HepG2 (cell line): Measurements from ENCODE around the gene PSAP. TPM values are rescaled to one million over a fixed set of nuclear protein-coding genes. Genes with fewer than 3 reads are reported as not detected.

Source experiments
- BRCA1 ChIP-seq: sonication (generic); formaldehyde crosslinking; IDR thresholded peaks from 2 replicates; pipeline ENCODE4 v1.4.0; 2020; ENCODE audit warnings: missing genetic modification reagents
- KMT2A ChIP-seq: sonication (generic); formaldehyde crosslinking; IDR thresholded peaks from 2 replicates; pipeline ENCODE4 v1.4.0; 2020; ENCODE audit warnings: missing genetic modification reagents
- RAD51 ChIP-seq: fragments of 450-650 bp; IDR thresholded peaks from 2 replicates; pipeline ENCODE4 v1.6.1; 2016; ENCODE audit warnings: borderline replicate concordance
- SPEN ChIP-seq: sonication (generic); formaldehyde crosslinking; IDR thresholded peaks from 2 replicates; pipeline ENCODE4 v1.5.1; 2020; ENCODE audit warnings: low read depth, mild to moderate bottlenecking, missing genetic modification reagents
- ZBTB7A ChIP-seq: sonication (generic); formaldehyde crosslinking; IDR thresholded peaks from 2 replicates; pipeline ENCODE4 v1.8.0; 2022; ENCODE audit warnings: mild to moderate bottlenecking, missing genetic modification reagents
- ZFX ChIP-seq: sonication (generic); formaldehyde crosslinking; IDR thresholded peaks from 2 replicates; pipeline ENCODE4 v1.4.0; 2020; ENCODE audit warnings: mild to moderate bottlenecking, low read depth, missing genetic modification reagents, moderate library complexity
- ZKSCAN5 ChIP-seq: sonication (generic); formaldehyde crosslinking; IDR thresholded peaks from 2 replicates; pipeline ENCODE4 v1.5.1; 2020; ENCODE audit warnings: mild to moderate bottlenecking, missing genetic modification reagents
- ZKSCAN8 ChIP-seq: IDR thresholded peaks from 2 replicates; pipeline ENCODE4 v1.6.1; 2016; ENCODE audit warnings: borderline replicate concordance, missing genetic modification reagents, missing compliant biosample characterization
- ZNF136 ChIP-seq: sonication (generic); formaldehyde crosslinking; IDR thresholded peaks from 2 replicates; pipeline ENCODE4 v1.8.1; 2022; ENCODE audit warnings: low read depth, mild to moderate bottlenecking, moderate library complexity, missing genetic modification reagents
- ZNF292 ChIP-seq: sonication (generic); formaldehyde crosslinking; IDR thresholded peaks from 2 replicates; pipeline ENCODE4 v1.8.1; 2022; ENCODE audit warnings: mild to moderate bottlenecking, low read depth, missing genetic modification reagents, borderline replicate concordance
- ZNF329 ChIP-seq: sonication (generic); formaldehyde crosslinking; IDR thresholded peaks from 2 replicates; pipeline ENCODE4 v1.9.0; 2021; ENCODE audit warnings: low read depth, mild to moderate bottlenecking, missing genetic modification reagents
- ZNF431 ChIP-seq: sonication (generic); formaldehyde crosslinking; IDR thresholded peaks from 2 replicates; pipeline ENCODE4 v1.9.0; 2022; ENCODE audit warnings: missing genetic modification reagents, low read depth, mild to moderate bottlenecking, borderline replicate concordance
- ZNF772 ChIP-seq: sonication (generic); formaldehyde crosslinking; IDR thresholded peaks from 2 replicates; pipeline ENCODE4 v1.5.0; 2020; ENCODE audit warnings: mild to moderate bottlenecking, missing genetic modification reagents
- ZNF790 ChIP-seq: sonication (generic); formaldehyde crosslinking; IDR thresholded peaks from 2 replicates; pipeline ENCODE4 v1.8.0; 2022; ENCODE audit warnings: missing genetic modification reagents, mild to moderate bottlenecking, borderline replicate concordance
- polyA plus RNA-seq, 8 experiments: library from polyadenylated mRNA; depleted of rRNA in 3 of 8; stranded (reverse) in 7 of 8; unstranded in 1 of 8; fragments of >200 nt; fragmentation: Illumina TruSeq in 4 of 8; extraction: Trizol in 4 of 8; gene quantifications; 2 replicates each; pipeline versions ENCODE4 v1.2.1 to v1.2.3, GENCODE V29; 2011 to 2016; ENCODE audit warnings: low read depth in 4 of 8, missing spikeins in 1 of 8, mixed read lengths in 1 of 8; ENCODE audit not compliant: insufficient read depth in 1 of 8
- total RNA-seq, 5 experiments: library from RNA; depleted of rRNA; stranded (reverse); fragments of >200 nt; fragmentation: Illumina TruSeq; extraction: Trizol; gene quantifications; 2 replicates each; pipeline ENCODE4 v1.2.3, GENCODE V29; 2016; ENCODE audit warnings: low read depth in 1 of 5
- TF ChIP-seq, protein P1 (sequence below): sonication (generic); formaldehyde crosslinking; IDR thresholded peaks from 2 replicates; pipeline ENCODE4 v1.8.0; 2022; ENCODE audit warnings: mild to moderate bottlenecking, missing genetic modification reagents, borderline replicate concordance
- TF ChIP-seq, protein P2 (sequence below): fragments of 450-650 bp; IDR thresholded peaks from 2 replicates; pipeline ENCODE4 v1.6.1; 2016
- TF ChIP-seq, protein P3 (sequence below): sonication (generic); formaldehyde crosslinking; IDR thresholded peaks from 2 replicates; pipeline ENCODE4 v1.5.0; 2020; ENCODE audit warnings: mild to moderate bottlenecking, missing genetic modification reagents
- TF ChIP-seq, protein P4 (sequence below): sonication (generic); formaldehyde crosslinking; conservative IDR thresholded peaks from 2 replicates; pipeline ENCODE4 v1.4.0; 2020; ENCODE audit warnings: missing genetic modification reagents
- TF ChIP-seq, protein P5 (sequence below): sonication (generic); formaldehyde crosslinking; conservative IDR thresholded peaks from 2 replicates; pipeline ENCODE4 v1.4.0; 2020; ENCODE audit warnings: mild to moderate bottlenecking, missing genetic modification reagents, moderate library complexity

PSAP gene
- total and polyA plus RNA-seq, 2 of the 13 experiments (the other 11 are each of a cell fraction or from before 2014, with no cell fraction given): 323 to 643 TPM

DNA sequence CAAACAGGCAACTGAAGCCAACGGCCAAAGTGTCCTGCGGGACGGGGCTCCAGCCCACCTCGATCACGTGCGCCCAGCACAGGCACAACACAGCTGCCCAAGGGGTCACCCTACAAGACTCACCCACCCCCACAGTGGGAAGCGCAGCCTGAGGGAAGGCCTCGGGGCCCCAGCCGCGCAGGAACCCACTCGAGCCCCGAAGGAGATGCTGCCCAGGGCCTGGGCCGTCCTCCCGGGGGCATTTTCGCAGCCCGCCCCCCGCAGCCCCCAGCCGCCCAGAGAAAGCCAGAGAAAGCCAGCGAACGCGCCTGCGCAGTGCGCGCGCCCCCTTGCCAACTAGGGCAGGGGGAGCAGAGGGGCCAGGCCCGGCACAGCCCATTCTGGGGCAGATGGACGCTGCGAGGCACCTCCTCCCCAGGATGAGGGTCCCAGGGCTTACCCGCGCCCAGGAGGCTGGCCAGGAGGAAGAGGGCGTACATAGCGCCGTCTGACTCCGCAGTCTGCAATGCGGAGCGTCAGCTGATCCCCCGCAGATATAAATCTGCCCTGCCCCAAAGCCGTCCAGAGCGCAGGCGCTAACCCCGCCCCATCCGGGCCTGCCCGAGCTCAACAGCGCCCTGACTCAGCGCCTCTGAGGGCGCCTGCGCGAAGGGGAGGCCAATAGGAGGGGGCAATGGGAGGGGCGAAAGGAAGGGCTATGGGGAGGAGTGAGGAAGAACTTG, at the start of gene PSAP (continued):
- TF ChIP-seq, protein P1, sequence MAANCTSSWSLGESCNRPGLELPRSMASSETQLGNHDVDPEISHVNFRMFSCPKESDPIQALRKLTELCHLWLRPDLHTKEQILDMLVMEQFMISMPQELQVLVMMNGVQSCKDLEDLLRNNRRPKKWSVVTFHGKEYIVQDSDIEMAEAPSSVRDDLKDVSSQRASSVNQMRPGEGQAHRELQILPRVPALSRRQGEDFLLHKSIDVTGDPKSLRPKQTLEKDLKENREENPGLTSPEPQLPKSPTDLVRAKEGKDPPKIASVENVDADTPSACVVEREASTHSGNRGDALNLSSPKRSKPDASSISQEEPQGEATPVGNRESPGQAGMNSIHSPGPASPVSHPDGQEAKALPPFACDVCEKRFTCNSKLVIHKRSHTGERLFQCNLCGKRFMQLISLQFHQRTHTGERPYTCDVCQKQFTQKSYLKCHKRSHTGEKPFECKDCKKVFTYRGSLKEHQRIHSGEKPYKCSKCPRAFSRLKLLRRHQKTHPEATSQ (CRISPR knock-in tag): no peak
- peak; percentile 95 for TF ChIP-seq ZFX (CRISPR knock-in tag)
- no peak for TF ChIP-seq ZKSCAN8 (CRISPR knock-in tag)
- no peak; the same call in 1 of the 2 replicates for TF ChIP-seq ZNF136 (CRISPR knock-in tag)
- no peak for TF ChIP-seq ZNF329
- 0 out of 2 replicates have a peak, but pooled peaks have one; percentile 23 for TF ChIP-seq BRCA1 (CRISPR knock-in tag)
- 0 out of 2 replicates have a peak, but pooled peaks have one; percentile 70 for TF ChIP-seq ZKSCAN5 (CRISPR knock-in tag)
- TF ChIP-seq, protein P2, sequence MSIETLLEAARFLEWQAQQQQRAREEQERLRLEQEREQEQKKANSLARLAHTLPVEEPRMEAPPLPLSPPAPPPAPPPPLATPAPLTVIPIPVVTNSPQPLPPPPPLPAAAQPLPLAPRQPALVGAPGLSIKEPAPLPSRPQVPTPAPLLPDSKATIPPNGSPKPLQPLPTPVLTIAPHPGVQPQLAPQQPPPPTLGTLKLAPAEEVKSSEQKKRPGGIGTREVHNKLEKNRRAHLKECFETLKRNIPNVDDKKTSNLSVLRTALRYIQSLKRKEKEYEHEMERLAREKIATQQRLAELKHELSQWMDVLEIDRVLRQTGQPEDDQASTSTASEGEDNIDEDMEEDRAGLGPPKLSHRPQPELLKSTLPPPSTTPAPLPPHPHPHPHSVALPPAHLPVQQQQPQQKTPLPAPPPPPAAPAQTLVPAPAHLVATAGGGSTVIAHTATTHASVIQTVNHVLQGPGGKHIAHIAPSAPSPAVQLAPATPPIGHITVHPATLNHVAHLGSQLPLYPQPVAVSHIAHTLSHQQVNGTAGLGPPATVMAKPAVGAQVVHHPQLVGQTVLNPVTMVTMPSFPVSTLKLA: peak; percentile 59; the same call in 1 of the 2 replicates
- TF ChIP-seq, protein P3, sequence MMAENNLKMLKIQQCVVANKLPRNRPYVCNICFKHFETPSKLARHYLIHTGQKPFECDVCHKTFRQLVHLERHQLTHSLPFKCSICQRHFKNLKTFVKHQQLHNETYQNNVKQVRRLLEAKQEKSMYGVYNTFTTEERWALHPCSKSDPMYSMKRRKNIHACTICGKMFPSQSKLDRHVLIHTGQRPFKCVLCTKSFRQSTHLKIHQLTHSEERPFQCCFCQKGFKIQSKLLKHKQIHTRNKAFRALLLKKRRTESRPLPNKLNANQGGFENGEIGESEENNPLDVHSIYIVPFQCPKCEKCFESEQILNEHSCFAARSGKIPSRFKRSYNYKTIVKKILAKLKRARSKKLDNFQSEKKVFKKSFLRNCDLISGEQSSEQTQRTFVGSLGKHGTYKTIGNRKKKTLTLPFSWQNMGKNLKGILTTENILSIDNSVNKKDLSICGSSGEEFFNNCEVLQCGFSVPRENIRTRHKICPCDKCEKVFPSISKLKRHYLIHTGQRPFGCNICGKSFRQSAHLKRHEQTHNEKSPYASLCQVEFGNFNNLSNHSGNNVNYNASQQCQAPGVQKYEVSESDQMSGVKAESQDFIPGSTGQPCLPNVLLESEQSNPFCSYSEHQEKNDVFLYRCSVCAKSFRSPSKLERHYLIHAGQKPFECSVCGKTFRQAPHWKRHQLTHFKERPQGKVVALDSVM (CRISPR knock-in tag): peak; percentile 56; the same call in 1 of the 2 replicates
- no peak for TF ChIP-seq ZNF790 (CRISPR knock-in tag)
- TF ChIP-seq KMT2A: peak; percentile 77; the same call in 1 of the 2 replicates
- TF ChIP-seq ZBTB7A: peak; percentile 90
- TF ChIP-seq ZNF292 (CRISPR knock-in tag): peak; percentile 73; the same call in 1 of the 2 replicates
- TF ChIP-seq RAD51: no peak
- TF ChIP-seq, protein P4, sequence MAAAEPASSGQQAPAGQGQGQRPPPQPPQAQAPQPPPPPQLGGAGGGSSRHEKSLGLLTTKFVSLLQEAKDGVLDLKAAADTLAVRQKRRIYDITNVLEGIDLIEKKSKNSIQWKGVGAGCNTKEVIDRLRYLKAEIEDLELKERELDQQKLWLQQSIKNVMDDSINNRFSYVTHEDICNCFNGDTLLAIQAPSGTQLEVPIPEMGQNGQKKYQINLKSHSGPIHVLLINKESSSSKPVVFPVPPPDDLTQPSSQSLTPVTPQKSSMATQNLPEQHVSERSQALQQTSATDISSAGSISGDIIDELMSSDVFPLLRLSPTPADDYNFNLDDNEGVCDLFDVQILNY: peak; percentile 59; the same call in 1 of the 2 replicates
- TF ChIP-seq ZNF772 (CRISPR knock-in tag): peak; percentile 84
- peak; percentile 83 for TF ChIP-seq SPEN
- 0 out of 2 replicates have a peak, but pooled peaks have one; percentile 44 for TF ChIP-seq ZNF431 (CRISPR knock-in tag)
- TF ChIP-seq, protein P5, sequence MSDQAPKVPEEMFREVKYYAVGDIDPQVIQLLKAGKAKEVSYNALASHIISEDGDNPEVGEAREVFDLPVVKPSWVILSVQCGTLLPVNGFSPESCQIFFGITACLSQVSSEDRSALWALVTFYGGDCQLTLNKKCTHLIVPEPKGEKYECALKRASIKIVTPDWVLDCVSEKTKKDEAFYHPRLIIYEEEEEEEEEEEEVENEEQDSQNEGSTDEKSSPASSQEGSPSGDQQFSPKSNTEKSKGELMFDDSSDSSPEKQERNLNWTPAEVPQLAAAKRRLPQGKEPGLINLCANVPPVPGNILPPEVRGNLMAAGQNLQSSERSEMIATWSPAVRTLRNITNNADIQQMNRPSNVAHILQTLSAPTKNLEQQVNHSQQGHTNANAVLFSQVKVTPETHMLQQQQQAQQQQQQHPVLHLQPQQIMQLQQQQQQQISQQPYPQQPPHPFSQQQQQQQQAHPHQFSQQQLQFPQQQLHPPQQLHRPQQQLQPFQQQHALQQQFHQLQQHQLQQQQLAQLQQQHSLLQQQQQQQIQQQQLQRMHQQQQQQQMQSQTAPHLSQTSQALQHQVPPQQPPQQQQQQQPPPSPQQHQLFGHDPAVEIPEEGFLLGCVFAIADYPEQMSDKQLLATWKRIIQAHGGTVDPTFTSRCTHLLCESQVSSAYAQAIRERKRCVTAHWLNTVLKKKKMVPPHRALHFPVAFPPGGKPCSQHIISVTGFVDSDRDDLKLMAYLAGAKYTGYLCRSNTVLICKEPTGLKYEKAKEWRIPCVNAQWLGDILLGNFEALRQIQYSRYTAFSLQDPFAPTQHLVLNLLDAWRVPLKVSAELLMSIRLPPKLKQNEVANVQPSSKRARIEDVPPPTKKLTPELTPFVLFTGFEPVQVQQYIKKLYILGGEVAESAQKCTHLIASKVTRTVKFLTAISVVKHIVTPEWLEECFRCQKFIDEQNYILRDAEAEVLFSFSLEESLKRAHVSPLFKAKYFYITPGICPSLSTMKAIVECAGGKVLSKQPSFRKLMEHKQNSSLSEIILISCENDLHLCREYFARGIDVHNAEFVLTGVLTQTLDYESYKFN (CRISPR knock-in tag): peak; percentile 51
